ENCODE data around the gene MYO5B.

MYO5B gene

DNA sequence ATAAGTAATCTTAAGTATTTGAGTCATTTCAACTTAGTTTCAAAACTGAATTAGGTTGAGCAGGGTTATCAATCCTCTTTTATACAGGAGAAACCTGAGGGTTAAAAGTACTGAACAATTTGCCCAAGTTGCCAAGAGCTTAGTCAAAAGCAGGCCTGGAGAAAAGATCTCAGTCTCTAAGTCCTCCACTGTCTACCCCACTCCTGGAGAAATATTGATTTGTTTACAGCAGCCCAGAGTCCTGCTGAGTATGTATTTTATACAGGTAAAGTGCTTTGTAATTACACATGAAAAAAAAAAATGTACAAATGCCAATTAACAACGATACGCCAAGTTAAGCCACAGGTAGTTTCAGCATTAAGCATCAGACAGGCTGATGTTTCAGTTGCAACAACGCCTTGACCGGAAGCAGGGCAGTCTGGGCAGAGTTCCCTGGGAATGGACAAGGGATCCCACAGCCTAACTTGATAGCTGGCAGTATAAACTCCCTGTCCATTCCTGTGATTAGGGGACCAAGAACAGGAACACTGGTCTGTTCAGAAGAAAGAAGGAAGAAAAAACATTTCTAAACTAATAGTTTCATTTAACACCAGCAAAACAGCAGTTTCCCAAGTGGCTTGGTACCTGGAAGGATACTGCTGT is 132.9 kb downstream of the MYO5B start:
- H3K18ac ChIP-seq (ENCODE audit: low read length): no peak overlapping the region
- no peak overlapping the region for H2BK120ac ChIP-seq (ENCODE audit: low read depth, low read length)
- H3K4me2 ChIP-seq (ENCODE audit: low read length): no peak overlapping the region
- no peak overlapping the region for H4K8ac ChIP-seq (ENCODE audit: low read depth, low read length)
- no peak overlapping the region for H2BK15ac ChIP-seq (replicated peaks; ENCODE audit: low read depth)
- H3K4me1 ChIP-seq (ENCODE audit: control insufficient read depth, low read depth, low read length): no peaks in the 10 kb centered on the region
- H3K79me1 ChIP-seq (ENCODE audit: low read length): no peaks in the 10 kb centered on the region
- no peak overlapping the region for H3K4ac ChIP-seq (ENCODE audit: low read depth, low read length)
- WGBS (ENCODE audit: extremely low coverage, insufficient coverage, low lambda C conversion rate): no CpG with 5 or more reads among the region's 4 CpGs
- no peak overlapping the region for H4K5ac ChIP-seq (ENCODE audit: low read length)
- no peaks in the 10 kb centered on the region for H3K27me3 ChIP-seq (ENCODE audit: insufficient read depth, low read length, poor library complexity)
- DNase-seq: no peak
- H2BK5ac ChIP-seq (ENCODE audit: low read length): no peak overlapping the region
- H2AK5ac ChIP-seq (ENCODE audit: low read length): no peak overlapping the region
- H3K79me2 ChIP-seq (ENCODE audit: control insufficient read depth, insufficient read depth, low read length): no peaks in the 10 kb centered on the region
- H3K56ac ChIP-seq (ENCODE audit: low read length): no peak overlapping the region
- H3K9ac ChIP-seq (ENCODE audit: low read length): no peak overlapping the region
- no peak overlapping the region for H3K27ac ChIP-seq (ENCODE audit: low read depth, low read length)
- no peaks in the 10 kb centered on the region for H3K36me3 ChIP-seq (ENCODE audit: control insufficient read depth, insufficient read depth, low read length)
- H3K23ac ChIP-seq (ENCODE audit: low read length): no peak overlapping the region
- no peak overlapping the region for H3K4me3 ChIP-seq (ENCODE audit: low read length)

DNA sequence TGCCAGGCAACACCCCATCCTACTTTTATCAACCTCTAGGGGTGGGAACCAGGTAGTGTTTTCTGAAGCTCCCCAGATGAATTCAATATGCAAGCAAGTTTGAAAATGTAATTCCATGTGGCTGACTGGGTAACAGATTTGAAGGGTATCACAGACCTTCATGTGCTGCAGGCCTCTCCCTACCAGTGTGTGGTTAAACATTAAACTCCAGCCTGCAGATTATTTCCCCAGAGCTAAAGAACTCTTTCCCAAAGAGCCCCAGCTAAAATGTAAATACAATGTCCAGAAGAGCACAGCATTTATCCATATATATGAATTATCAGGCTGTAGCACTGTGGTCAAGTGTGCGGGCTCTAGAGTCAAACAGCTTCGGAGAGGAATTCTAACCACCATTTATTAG is 134.1 kb downstream of the MYO5B start:
- Histone ChIP-seq H3K23ac (ENCODE audit: low read length) (no peak overlapping the region), H3K79me1 (ENCODE audit: low read length) (no peaks in the 10 kb centered on the region), H2BK5ac (ENCODE audit: low read length) (no peak overlapping the region), H3K36me3 (ENCODE audit: control insufficient read depth, insufficient read depth, low read length) (no peaks in the 10 kb centered on the region), H2BK120ac (ENCODE audit: low read depth, low read length) (no peak overlapping the region), H4K5ac (ENCODE audit: low read length) (no peak overlapping the region), H4K8ac (ENCODE audit: low read depth, low read length) (no peak overlapping the region), H3K18ac (ENCODE audit: low read length) (no peak overlapping the region), H3K4me2 (ENCODE audit: low read length) (no peak overlapping the region), H2AK5ac (ENCODE audit: low read length) (no peak overlapping the region), H3K9ac (ENCODE audit: low read length) (no peak overlapping the region), H3K27me3 (ENCODE audit: insufficient read depth, low read length, poor library complexity) (no peaks in the 10 kb centered on the region), H3K4me1 (ENCODE audit: control insufficient read depth, low read depth, low read length) (no peaks in the 10 kb centered on the region), H3K4me3 (ENCODE audit: low read length) (no peak overlapping the region), H3K56ac (ENCODE audit: low read length) (no peak overlapping the region), H3K27ac (ENCODE audit: low read depth, low read length) (no peak overlapping the region), H3K4ac (ENCODE audit: low read depth, low read length) (no peak overlapping the region), H3K79me2 (ENCODE audit: control insufficient read depth, insufficient read depth, low read length) (no peaks in the 10 kb centered on the region), H2BK15ac (replicated peaks; ENCODE audit: low read depth) (no peak overlapping the region)
- WGBS (ENCODE audit: extremely low coverage, insufficient coverage, low lambda C conversion rate): no CpG with 5 or more reads among the region's 2 CpGs
- no peak for DNase-seq

DNA sequence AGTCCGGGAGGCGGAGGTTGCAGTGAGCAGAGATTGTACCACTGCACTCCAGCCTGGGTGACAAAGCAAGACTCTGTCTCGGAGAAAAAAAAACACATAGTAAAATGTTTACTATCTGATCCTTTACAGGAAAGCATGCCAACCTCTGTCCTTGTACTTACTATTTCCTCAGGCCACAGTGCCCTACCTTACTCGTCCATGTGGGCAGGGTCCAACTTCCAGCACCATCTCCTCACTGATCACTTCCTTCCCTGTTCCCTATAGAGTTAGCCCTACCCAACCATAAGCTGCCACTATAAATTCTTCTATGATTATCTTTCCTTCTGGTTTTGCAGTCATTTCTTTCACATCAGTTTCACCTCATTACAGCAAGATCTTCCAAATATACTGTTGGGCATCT is 136.2 kb downstream of the MYO5B start:
- no peaks in the 10 kb centered on the region for H3K36me3 ChIP-seq (ENCODE audit: control insufficient read depth, insufficient read depth, low read length)
- no peaks in the 10 kb centered on the region for H3K27me3 ChIP-seq (ENCODE audit: insufficient read depth, low read length, poor library complexity)
- no peak for DNase-seq
- no peak overlapping the region for H3K18ac ChIP-seq (ENCODE audit: low read length)
- H3K27ac ChIP-seq (ENCODE audit: low read depth, low read length): no peak overlapping the region
- H3K4ac ChIP-seq (ENCODE audit: low read depth, low read length): no peak overlapping the region
- no peaks in the 10 kb centered on the region for H3K4me1 ChIP-seq (ENCODE audit: control insufficient read depth, low read depth, low read length)
- H3K79me2 ChIP-seq (ENCODE audit: control insufficient read depth, insufficient read depth, low read length): no peaks in the 10 kb centered on the region
- no peak overlapping the region for H2BK120ac ChIP-seq (ENCODE audit: low read depth, low read length)
- H3K79me1 ChIP-seq (ENCODE audit: low read length): no peaks in the 10 kb centered on the region
- H3K56ac ChIP-seq (ENCODE audit: low read length): no peak overlapping the region
- no peak overlapping the region for H2BK15ac ChIP-seq (replicated peaks; ENCODE audit: low read depth)
- no peak overlapping the region for H3K9ac ChIP-seq (ENCODE audit: low read length)
- no peak overlapping the region for H3K4me3 ChIP-seq (ENCODE audit: low read length)
- no peak overlapping the region for H2AK5ac ChIP-seq (ENCODE audit: low read length)
- H4K5ac ChIP-seq (ENCODE audit: low read length): no peak overlapping the region
- H2BK5ac ChIP-seq (ENCODE audit: low read length): no peak overlapping the region
- no peak overlapping the region for H3K23ac ChIP-seq (ENCODE audit: low read length)
- no peak overlapping the region for H3K4me2 ChIP-seq (ENCODE audit: low read length)
- no peak overlapping the region for H4K8ac ChIP-seq (ENCODE audit: low read depth, low read length)
- no CpG with 5 or more reads among the region's 4 CpGs for WGBS (ENCODE audit: extremely low coverage, insufficient coverage, low lambda C conversion rate)

GRCh38 chr18:50057009-50057408 is 137.9 kb downstream of the MYO5B start:
- Histone ChIP-seq H2BK120ac (ENCODE audit: low read depth, low read length) (no peak overlapping the region), H4K8ac (ENCODE audit: low read depth, low read length) (no peak overlapping the region), H3K4me3 (ENCODE audit: low read length) (no peak overlapping the region), H3K4ac (ENCODE audit: low read depth, low read length) (no peak overlapping the region), H3K23ac (ENCODE audit: low read length) (no peak overlapping the region), H3K79me2 (ENCODE audit: control insufficient read depth, insufficient read depth, low read length) (no peaks in the 10 kb centered on the region), H3K4me2 (ENCODE audit: low read length) (no peak overlapping the region), H3K27ac (ENCODE audit: low read depth, low read length) (no peak overlapping the region), H2BK5ac (ENCODE audit: low read length) (no peak overlapping the region), H3K18ac (ENCODE audit: low read length) (no peak overlapping the region), H3K36me3 (ENCODE audit: control insufficient read depth, insufficient read depth, low read length) (no peaks in the 10 kb centered on the region), H3K27me3 (ENCODE audit: insufficient read depth, low read length, poor library complexity) (no peaks in the 10 kb centered on the region), H3K56ac (ENCODE audit: low read length) (no peak overlapping the region), H2BK15ac (replicated peaks; ENCODE audit: low read depth) (no peak overlapping the region), H3K4me1 (ENCODE audit: control insufficient read depth, low read depth, low read length) (no peaks in the 10 kb centered on the region), H3K79me1 (ENCODE audit: low read length) (no peaks in the 10 kb centered on the region), H4K5ac (ENCODE audit: low read length) (no peak overlapping the region), H2AK5ac (ENCODE audit: low read length) (no peak overlapping the region), H3K9ac (ENCODE audit: low read length) (no peak overlapping the region)
- peak; percentile 32 for DNase-seq

- no peak overlapping the region for H3K23ac ChIP-seq (ENCODE audit: low read length)
- H3K18ac ChIP-seq (ENCODE audit: low read length): no peak overlapping the region
- H3K4me2 ChIP-seq (ENCODE audit: low read length): no peak overlapping the region
- no peak overlapping the region for H3K4ac ChIP-seq (ENCODE audit: low read depth, low read length)
- H3K56ac ChIP-seq (ENCODE audit: low read length): no peak overlapping the region
- no peak overlapping the region for H2AK5ac ChIP-seq (ENCODE audit: low read length)
- no CpG with 5 or more reads among the region's 1 CpG for WGBS (ENCODE audit: extremely low coverage, insufficient coverage, low lambda C conversion rate)
- no peak overlapping the region for H2BK5ac ChIP-seq (ENCODE audit: low read length)
- H3K36me3 ChIP-seq (ENCODE audit: control insufficient read depth, insufficient read depth, low read length): no peaks in the 10 kb centered on the region
- no peaks in the 10 kb centered on the region for H3K79me1 ChIP-seq (ENCODE audit: low read length)
- no peak overlapping the region for H3K27ac ChIP-seq (ENCODE audit: low read depth, low read length)
- H3K79me2 ChIP-seq (ENCODE audit: control insufficient read depth, insufficient read depth, low read length): no peaks in the 10 kb centered on the region
- no peak overlapping the region for H4K5ac ChIP-seq (ENCODE audit: low read length)
- no peak overlapping the region for H3K9ac ChIP-seq (ENCODE audit: low read length)
- H3K4me3 ChIP-seq (ENCODE audit: low read length): no peak overlapping the region
- no peak overlapping the region for H2BK15ac ChIP-seq (replicated peaks; ENCODE audit: low read depth)
- no peaks in the 10 kb centered on the region for H3K27me3 ChIP-seq (ENCODE audit: insufficient read depth, low read length, poor library complexity)
- no peak overlapping the region for H2BK120ac ChIP-seq (ENCODE audit: low read depth, low read length)
- no peak for DNase-seq
- H4K8ac ChIP-seq (ENCODE audit: low read depth, low read length): no peak overlapping the region
- H3K4me1 ChIP-seq (ENCODE audit: control insufficient read depth, low read depth, low read length): no peaks in the 10 kb centered on the region
Measured at GRCh38 chr18:50056185-50056584, 138.8 kb downstream of the MYO5B start.

DNA sequence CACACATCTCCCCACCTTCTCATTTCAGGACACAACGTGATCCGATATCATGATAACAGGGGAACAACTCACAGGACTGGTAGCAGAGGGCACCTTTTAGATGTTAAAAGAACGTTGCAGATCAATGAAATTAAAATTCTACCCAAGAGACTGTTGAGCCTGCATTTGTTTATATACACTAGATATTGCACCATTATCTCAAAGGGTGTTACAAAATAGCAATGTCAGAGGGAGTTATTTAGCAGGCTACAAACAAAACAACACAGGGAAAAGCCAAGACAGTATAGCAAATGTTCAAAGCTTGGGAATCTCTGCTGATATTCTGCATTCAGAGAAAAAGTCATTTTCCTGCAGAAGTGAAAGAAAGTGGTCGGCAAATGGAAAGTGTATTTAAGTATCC is 139.5 kb downstream of the MYO5B start:
- H3K4me2 ChIP-seq (ENCODE audit: low read length): no peak overlapping the region
- no peak overlapping the region for H2BK120ac ChIP-seq (ENCODE audit: low read depth, low read length)
- no peak for DNase-seq
- no peak overlapping the region for H3K56ac ChIP-seq (ENCODE audit: low read length)
- H2BK5ac ChIP-seq (ENCODE audit: low read length): no peak overlapping the region
- H3K4ac ChIP-seq (ENCODE audit: low read depth, low read length): no peak overlapping the region
- H3K4me1 ChIP-seq (ENCODE audit: control insufficient read depth, low read depth, low read length): no peaks in the 10 kb centered on the region
- no peak overlapping the region for H3K18ac ChIP-seq (ENCODE audit: low read length)
- H4K8ac ChIP-seq (ENCODE audit: low read depth, low read length): no peak overlapping the region
- no peak overlapping the region for H3K27ac ChIP-seq (ENCODE audit: low read depth, low read length)
- H3K36me3 ChIP-seq (ENCODE audit: control insufficient read depth, insufficient read depth, low read length): no peaks in the 10 kb centered on the region
- H3K4me3 ChIP-seq (ENCODE audit: low read length): no peak overlapping the region
- no peak overlapping the region for H2AK5ac ChIP-seq (ENCODE audit: low read length)
- H3K9ac ChIP-seq (ENCODE audit: low read length): no peak overlapping the region
- H4K5ac ChIP-seq (ENCODE audit: low read length): no peak overlapping the region
- WGBS (ENCODE audit: extremely low coverage, insufficient coverage, low lambda C conversion rate): no CpG with 5 or more reads among the region's 4 CpGs
- no peaks in the 10 kb centered on the region for H3K79me1 ChIP-seq (ENCODE audit: low read length)
- H3K23ac ChIP-seq (ENCODE audit: low read length): no peak overlapping the region
- no peaks in the 10 kb centered on the region for H3K79me2 ChIP-seq (ENCODE audit: control insufficient read depth, insufficient read depth, low read length)
- H2BK15ac ChIP-seq (replicated peaks; ENCODE audit: low read depth): no peak overlapping the region
- no peaks in the 10 kb centered on the region for H3K27me3 ChIP-seq (ENCODE audit: insufficient read depth, low read length, poor library complexity)
